GM10266 (cell line): Measurements from ENCODE around the gene PLCXD3.

Experiments used
- DNase-seq: peaks from one replicate; pipeline ENCODE4 v3.0.0; 2012; ENCODE audit errors: extremely low spot score
- CTCF ChIP-seq: IDR thresholded peaks from 2 replicates; pipeline ENCODE4 v1.5.1; 2012; ENCODE audit warnings: mild to moderate bottlenecking, low read depth; ENCODE audit not compliant: control insufficient read depth, insufficient read depth; ENCODE audit errors: missing control alignments

PLCXD3 gene

GRCh38 chr5:41532485-41532884 lies 22.1 kb upstream of the PLCXD3 start:
- DNase-seq = no peak
- TF ChIP-seq CTCF = no peak

- no peak for DNase-seq
- TF ChIP-seq CTCF = no peak
These were observed 16.9 kb upstream of the PLCXD3 start for GRCh38 chr5:41527201-41527779.

- DNase-seq = no peak
These were observed 16.3 kb upstream of the PLCXD3 start for GRCh38 chr5:41526699-41527098.

GRCh38 chr5:41524174-41524573 lies 13.8 kb upstream of the PLCXD3 start:
- TF ChIP-seq CTCF = peak; percentile 49
- DNase-seq = no peak

More at GRCh38 chr5:41526699-41527098, 16.3 kb upstream of the PLCXD3 start:
- no peak for TF ChIP-seq CTCF

- TF ChIP-seq CTCF = no peak
These were observed 11.9 kb upstream of the PLCXD3 start for GRCh38 chr5:41522193-41522786.

GRCh38 chr5:41519801-41520200 lies 9.4 kb upstream of the PLCXD3 start:
- TF ChIP-seq CTCF = no peak
- no peak for DNase-seq

More at GRCh38 chr5:41522193-41522786, 11.9 kb upstream of the PLCXD3 start:
- no peak for DNase-seq

- DNase-seq = no peak
- TF ChIP-seq CTCF = no peak
These were observed 7.5 kb upstream of the PLCXD3 start for GRCh38 chr5:41517909-41518308.
